ENCODE measurements around the gene GAS7.

Gene GAS7

DNA sequence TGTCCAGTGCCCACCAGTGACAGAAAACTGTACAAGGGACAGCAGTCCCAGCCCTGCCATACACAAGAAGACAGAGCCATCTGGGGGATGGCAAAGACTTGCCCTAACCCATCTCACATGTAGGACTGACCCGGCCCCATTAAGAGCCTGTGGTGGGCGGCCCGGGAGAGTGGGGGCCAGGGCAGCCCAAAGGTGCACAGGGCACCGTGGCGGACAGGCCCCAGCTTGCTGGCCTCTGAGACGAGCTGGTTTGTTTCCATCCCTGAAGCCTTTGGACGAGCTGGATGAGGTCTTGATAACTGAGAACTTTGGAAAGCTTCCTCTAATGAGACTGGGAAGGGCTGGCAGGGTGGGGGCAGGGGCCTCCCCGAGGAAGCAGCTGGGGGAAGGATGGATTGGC is 282.3 kb downstream of the GAS7 start:
- no peak for DNase-seq (ENCODE audit: low spot score)

DNA sequence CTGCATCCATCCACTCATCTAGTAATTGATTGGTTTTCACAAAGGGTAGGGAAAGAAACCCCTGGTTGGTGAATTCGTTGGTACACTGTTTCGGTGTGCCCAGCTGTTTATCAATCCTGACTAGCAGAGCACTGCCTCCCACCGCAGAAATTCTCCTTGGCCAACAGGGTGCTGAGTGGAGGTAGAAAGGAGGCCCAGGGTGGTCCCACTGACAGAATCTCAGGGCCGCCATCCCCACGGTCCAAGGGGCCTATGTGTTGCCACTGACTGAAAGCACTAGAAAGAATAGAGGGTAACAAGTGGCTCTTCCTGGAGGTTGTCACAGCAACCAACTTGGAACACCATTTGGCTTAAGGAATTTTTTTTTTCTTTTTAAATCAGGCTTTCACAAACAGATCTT is 284.9 kb downstream of the GAS7 start:
- DNase-seq (ENCODE audit: low spot score) = no peak

DNA sequence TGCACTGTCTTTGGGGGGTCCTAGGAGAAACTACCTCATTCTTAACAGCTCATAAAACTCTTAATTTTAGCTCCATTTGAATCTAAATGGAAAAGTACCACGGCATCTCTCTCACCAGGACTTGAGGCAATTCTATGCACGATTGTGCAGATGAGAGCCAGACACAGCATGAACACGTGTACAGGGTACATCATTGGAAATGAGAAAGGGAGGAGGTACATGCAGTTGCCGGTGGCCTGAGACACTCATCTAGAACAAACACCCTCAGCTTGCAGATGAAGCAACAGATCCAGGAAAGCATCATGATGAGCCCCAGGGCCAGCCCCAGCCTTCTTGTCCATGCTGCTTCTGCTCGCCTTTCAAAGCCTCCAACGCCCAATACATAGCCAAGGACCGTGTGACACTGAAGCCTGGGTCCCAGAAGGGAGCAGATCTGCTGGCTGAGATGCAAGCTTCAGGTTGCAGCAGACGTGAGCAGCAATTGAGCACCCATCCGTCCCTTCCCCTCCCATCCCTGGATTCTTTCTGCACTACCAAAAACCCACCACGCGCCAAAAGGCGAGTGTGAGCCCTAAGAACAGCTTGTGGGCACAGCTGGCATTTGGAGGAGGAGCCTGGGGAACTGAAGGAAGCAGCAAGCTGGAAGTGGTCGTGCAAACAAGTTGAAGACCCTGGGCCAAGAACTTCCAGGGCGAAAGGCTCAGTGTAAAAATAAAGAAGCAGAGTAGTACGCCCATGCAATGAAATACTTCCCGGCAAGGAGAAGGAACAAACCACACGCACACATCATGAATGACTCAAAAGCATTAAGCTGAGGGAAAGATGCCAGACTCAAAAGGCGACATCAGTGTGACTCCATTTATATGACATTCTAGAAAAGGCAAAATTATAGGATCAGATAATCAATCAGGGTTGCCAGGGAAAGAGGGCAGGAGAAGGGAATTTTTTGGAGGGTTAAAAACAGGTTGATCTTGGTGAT is 286.0 kb downstream of the GAS7 start:
- no peak for DNase-seq (ENCODE audit: low spot score)

DNA sequence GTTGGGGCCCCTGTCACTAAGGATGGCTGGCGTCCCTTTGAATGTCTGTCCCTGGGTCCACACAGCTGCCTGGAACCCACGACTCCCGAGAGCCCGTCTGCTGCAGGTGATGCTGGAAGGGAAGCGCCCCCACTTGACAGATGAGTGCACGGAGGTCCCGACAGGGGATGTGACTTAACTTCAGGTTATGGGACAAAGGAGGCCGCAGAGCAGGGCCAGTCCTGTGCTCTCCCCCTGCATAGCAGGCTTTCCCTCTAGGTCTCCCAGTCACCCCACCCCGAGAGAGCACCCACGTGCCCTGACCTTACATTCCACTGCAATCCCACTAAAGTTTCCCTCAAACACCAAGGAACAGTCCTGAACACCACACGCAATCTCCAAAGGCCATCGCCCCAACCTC is 287.3 kb downstream of the GAS7 start:
- DNase-seq (ENCODE audit: low spot score) = no peak

DNA sequence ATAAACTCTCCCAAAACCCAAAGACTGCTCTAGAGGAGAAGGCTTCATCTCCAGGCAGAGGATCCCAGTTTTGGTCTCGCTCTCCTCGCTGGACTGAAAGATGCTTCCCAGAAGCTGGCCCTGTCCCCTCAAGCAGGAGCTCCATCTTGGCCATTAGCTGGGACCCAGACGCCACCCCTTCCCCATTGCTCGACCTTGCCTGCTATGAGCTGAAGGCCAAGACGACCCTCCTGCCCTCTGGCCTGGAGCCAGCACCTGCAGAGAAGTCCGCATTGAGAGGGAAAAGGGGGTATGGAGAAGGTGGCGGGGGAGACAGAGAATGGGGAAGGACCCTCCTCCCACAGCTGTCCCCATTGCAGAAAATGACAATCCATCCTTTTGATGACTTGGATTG is 289.8 kb downstream of the GAS7 start:
- no peak for DNase-seq (ENCODE audit: low spot score)

DNA sequence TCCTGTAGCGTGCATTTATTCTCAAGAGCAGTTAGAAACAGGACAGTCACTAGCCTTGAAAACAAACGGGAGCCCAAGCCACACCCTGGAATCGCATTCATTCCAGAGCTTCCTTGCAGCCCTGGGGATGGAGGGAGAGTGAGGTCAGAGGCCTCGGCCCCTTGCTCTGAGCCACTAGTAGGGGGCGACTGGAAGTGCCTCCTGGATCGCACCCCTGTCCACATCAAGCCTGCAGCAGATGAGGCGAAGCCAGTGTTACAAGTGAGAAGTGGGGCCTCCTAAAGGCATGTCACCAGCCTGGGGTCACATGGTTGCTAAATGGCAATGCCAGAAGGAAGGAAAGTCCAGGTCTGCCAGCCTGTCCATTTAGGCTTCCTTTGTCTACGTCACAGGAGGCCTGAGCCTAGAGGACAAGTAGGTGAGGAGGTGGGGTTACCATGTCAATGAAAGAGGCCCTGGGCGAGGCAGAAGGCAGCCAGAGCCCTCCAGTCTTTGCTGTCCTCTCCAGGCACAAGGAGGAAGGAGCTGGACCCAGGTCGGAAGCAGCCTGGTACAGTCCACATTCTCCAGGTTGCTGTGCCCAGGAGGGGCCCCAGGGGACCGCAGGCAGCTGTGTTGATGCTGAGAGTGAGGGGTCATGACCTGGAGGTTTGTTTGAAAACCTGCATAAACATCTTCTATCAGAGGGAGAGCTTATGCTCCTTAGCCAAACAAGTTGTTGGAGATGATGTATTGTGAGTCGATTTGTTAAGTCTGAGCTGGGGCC is 290.3 kb downstream of the GAS7 start:
- no peak for DNase-seq (ENCODE audit: low spot score)

DNA sequence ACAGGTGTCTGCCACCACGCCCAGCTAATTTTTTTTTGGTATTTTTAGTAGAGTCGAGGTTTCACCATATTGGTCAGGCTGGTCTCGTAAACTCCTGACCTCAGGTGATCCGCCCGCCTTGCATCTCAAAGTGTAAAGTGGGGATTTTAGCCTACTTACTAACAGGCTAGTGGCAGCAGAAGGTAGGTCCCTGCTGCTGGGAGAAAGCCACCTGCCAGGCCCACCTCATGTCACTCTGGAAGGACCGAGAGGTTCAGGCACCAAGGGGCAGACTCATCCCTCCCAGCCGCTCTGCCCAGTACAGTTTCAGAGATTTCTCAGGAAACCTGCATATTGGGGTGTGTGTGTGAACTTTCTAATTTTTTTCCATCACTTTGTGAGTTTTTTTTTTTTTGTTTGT is 291.3 kb downstream of the GAS7 start:
- no peak for DNase-seq (ENCODE audit: low spot score)

DNA sequence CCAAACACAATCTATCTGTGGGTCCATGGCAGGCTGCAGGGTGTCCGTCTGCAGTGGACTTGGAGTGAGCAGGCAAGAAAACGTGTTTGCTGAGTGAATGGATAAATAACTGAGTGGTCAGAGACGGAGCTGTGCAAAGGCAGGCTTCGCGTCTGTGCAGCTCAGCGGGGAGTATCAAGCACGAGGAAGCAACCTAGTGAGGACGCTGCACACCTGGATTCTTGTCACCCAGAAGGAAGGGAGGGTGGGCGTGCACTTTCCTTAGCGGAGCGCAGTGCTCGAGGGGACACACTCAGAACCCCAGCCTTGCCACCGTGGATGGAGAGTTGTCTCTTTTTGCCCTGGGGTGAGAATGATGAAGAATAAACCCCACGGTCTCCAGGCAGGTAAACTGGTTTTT is 291.8 kb downstream of the GAS7 start:
- no peak for DNase-seq (ENCODE audit: low spot score)

DNA sequence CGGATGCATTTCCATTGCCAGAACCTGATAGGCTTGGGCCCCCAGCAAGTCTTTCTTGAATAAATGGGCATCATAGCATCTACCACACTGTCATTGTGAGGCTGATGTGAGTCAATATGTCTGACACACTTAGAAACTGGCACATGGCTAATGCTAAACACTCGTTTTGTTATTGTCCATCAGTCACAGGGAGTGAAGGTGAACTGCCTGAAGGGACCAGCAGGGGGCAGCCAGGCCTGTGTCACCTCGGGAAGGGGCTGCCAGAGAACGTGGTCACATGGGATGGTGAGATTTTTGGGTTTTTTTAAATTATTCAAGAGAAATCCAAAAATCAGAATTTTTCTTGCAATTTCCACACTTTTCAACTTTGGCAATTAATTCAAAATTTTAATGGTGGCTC is 292.5 kb downstream of the GAS7 start:
- DNase-seq (ENCODE audit: low spot score) = peak; percentile 28

DNA sequence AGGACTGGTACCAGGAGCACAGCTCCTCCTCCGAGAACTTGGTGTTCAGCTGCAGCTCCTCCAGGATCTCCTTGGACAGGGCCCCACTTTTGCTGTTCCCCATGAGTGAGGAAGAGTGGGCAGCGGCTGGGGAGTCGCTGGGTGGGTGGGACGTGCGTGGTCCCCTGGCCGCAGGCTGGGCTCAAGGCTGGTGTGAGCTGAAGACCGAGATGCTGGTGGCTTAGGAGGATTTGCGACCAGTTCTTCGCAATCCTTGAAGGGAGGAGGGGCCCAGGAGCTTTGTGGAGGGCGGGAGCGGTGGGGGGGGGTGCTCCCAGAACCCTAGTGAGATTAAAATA is 293.4 kb downstream of the GAS7 start, which contains the start of gene RCVRN:
TSS of gene RCVRN (minus strand) at position 194 of the 338 bp plus-strand sequence. CDS start at position 103, 91 bp downstream.
- no peak for DNase-seq (ENCODE audit: low spot score)

DNA sequence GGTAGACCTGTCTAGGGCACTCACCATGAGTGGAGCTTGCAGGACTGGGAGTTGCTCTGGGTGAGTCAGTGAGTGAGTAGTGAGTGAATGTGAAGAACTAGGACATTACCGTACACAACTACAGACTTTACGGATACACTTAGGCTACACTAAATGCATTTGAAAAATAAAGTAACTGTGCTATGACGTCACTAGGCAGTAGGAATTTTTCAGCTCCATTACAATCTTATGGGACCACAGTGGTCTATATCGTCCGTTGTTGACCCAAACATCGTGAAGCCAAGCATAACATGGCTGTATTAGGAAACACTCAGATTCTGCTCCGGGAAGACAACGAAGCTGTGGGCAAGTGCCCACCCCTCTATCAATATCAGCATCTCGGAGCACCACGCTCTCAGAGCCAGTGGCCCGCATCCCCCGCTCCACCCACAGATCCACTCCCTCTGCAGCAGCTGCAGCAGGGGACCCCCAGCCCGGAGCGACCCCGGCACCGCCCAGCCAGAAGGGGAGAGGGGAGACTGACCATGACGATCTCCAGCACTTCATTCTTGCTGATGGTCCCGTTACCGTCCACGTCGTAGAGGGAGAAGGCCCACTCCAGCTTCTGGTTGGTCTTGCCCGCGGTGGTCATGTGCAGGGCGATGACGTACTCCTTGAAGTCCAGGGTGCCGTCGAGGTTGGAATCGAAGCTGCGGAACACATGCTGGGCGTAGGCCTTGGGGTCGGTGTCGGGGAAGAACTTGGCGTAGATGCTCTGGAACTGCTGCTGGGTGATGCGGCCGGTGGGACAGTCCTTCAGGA is 293.9 kb downstream of the GAS7 start:
- no peak for DNase-seq (ENCODE audit: low spot score)

DNA sequence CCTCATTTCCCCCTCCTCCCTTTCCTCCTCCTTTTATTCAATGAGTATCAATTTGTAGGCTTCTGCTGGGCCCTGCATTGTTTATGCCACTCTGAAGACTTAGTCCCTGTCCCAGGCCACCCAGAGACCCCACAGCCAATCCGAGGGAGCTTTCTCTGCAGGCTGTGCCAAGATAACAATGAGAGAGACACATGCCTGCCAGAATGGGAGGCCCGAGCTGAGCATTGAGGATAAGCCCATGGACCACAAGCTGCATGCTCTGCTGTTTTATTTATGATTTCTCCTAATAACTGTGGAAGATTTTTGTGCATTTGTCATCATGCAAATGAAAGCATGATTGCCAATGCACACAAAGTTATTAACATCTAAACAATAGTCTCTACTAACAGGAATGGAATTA is 296.3 kb downstream of the GAS7 start:
- no peak for DNase-seq (ENCODE audit: low spot score)

DNA sequence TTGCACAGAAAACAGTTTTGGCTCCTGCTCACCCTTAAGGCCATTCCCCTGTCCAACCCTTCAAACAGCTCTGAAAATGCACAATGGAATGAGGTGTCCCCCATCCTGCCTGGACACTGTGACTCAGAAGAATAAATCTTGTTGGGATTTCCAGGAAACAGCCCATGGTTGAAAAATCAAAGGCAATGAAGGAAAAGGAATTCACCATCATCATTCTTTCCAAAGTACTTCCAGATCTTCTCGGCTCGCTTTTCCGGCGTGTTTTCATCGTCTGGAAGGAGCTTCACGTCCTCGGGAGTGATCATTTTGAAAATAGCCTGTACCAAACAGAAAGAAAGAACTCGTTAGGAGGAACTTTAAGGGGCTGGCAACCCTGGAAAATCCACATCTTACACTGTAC is 297.6 kb downstream of the GAS7 start:
- no peak for DNase-seq (ENCODE audit: low spot score)

DNA sequence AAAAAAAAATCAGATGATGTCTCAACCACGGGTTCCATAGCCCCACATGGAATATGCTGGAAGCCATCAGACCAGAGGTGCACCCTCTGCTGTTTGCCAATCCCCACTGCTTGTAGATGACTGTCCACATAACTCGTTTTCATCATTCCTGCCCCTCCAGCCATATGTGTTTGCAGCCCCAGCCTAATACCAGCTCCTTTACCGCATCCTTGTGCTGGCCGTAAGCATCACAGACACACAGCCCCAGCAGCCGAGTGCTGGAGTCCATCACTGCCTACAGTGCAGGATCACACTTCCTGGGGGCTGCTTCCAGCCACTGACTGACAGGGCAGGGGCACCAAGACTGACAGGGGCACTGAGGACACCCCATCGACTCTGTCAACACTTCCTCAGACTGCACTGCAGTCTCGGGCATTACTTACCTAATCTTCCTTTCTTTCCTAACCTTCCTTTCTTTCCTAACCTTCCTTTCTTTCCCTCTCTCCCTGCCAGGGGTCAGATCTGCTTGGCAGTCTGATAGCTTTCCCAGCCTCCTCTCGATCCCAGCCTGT is 298.3 kb downstream of the GAS7 start:
- DNase-seq (ENCODE audit: low spot score) = no peak

DNA sequence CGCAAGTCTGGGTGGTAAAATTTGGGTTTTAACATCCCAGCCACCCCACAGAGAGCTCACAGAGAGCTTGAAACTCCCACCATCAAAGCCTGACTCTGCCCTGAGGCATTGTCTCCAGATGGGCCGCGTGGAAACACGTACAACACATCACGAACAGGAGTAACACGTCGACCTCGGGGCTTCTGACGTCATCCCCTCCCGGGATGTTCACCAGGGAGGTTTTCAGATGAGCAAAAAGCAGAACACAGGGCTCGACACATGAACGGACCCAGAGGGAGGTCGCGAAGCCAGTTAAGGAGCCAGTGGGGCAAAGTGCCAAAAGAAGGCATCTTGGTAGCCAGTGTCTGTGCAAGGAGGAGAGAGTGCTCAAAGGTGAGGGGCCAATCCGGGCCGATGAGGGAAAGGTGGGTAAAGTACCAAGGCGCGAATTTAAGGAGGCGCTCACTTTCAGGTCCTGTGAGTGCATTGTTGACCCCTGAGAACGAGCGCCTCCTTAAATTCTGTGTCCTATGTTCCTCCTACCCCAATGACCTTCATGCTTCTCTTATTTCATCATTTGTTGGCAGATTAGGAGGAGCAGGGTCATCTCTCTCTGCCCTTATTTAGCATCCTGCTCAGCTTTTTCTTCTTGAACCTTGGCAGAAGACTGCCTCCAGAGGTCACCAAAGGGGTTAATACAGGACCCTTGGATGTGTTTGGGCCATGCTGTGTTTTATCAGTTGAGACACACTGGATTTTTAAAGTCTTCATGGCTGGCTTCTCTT is 298.9 kb downstream of the GAS7 start:
- DNase-seq (ENCODE audit: low spot score) = no peak

DNA sequence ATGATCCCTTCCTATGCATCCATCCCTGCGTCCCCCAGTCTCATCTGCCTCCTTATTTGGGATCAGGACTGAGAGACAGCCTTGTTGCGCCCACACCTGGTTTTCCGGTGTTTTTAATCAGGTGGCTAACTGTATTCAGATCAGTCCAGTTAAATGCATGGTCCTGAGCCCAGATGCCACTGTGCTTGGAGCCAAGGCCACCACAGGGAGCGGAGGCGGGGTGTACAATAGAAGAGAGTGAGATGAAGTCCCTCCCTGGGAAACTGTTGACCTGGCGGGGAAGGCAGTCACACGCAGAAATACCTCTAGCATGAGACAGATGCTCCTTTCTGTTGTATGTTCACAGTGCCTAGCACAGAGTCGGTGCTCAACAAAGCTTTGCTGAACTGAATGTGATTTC is 299.6 kb downstream of the GAS7 start:
- DNase-seq (ENCODE audit: low spot score) = no peak

DNA sequence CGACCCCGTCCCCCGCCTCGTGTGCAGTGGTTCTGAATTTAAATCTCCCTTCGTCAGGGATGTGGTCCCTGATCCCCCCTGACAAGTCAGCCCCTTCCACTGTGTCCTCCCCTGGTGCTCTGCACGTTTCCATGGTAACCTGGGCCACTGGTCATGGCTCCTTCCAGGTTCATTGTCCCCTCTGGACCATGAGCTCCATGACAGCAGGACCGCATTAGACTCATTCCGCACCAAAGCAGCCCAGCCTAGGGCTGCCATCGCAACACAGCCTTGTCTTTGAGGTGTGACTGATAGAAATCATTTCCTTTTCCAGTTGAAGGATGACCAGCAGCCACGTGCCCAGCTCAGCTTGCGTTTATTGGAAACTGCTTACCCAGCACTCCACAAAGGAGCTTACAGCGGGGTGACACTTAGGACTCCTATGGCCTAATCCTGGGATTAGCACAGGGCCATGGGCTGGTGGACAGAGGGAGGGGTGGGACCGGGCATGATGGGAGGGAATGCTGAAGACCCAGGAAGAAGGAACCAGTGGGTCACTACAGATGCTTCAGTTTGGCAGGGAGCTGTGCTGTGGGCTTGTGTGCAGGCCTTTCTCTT is 300.9 kb downstream of the GAS7 start:
- DNase-seq (ENCODE audit: low spot score) = no peak

DNA sequence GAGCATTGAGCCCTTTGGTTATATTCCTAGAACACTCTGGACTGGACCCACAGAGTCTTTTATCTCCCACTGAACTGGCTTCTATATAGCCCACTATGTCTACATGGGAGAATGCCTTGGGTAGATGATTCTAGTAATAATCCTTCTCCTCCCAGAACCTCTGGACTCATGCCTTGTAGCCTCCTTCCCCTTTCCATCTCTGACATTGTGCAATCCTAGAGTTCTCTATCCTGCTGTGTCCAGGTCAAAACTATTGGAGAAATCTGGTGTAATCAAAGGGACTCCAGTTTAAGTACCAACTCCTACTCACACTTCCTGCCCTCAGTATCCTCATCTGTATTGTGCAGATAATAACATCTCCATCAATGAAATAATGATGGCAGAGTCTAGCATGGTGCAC is 302.5 kb downstream of the GAS7 start:
- DNase-seq (ENCODE audit: low spot score) = no peak

DNA sequence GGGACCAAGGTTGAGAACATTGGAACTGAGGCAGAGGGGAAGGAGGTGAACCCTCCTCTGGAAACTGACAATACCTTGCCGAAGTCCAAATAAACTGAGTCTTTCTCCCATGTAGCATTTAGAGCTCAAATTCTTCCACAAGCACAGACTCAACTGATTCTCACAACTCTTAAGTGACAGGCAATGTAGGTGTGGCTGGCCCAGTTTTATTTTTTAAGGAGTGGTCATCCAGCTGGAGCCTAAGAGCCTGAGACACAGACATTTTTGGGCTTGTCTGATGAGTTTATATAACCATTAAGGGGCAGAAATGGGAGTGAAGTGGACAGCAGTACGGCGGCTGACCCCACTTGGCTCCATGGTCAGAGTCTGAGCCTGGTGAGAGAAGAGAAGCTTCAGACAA is 304.2 kb downstream of the GAS7 start:
- DNase-seq (ENCODE audit: low spot score) = no peak

DNA sequence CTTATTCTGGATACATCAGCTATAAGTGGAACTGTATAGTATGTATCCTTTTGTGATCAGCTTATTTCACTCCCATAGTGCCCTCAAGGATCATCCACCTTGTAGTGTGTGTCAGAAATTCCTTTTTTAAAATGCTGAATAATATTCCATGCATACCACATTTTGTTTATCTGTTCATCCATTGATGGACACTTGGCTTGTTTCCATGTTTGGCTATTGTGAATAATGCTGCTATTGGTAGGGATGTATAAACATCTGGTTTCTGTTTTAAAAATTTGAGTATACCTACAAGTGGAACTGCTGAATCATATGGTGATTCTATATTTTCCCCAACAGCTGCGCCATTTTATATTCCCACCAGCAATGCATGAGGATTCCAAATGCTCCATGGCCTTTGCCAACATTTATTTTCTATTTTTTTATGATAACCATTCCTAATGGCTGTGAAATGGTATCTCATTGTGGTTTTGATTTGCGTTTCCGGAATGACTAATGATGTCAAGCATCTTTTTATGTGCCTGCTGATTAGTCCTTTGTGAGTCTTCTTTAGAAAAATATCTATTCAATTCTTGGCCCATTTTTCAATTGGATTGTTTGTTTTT is 304.9 kb downstream of the GAS7 start:
- no peak for DNase-seq (ENCODE audit: low spot score)

DNA sequence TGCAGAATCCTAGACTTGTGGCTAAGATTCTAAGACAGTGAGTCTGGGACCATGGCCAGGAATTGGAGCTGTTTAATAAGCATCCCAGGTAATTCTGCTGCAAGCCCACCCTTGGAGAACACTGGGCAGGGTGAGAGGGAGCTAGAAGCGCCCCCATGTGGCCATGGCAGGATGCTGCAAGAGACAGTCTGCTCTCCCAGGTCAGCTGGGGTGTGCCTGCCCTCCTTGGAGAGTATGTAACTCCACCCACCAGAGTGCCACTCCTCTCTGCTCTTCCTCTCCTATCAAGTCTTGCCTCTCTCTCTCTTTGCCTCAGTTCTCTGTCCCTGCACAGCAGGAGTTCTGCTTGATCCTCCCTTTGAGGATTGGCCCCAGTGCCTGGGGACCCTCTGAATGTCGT is 308.3 kb downstream of the GAS7 start:
- peak; percentile 19 for DNase-seq (ENCODE audit: low spot score)

Measured in activated CD4-positive, alpha-beta T cell treated with anti-CD3 and anti-CD28 coated beads, Interleukin-2, Interleukin-4, amounts not matched to agents 100 ng/mL and 50 ng/mL, durations not matched to agents 16 hours and 8 hours (primary cell).